A549 (cell line): ENCODE measurements around the gene STK35. TPM values are rescaled to one million over a fixed set of nuclear protein-coding genes. Genes with fewer than 3 reads are reported as not detected.

Source experiments
- ATAC-seq, 2 experiments: fragments of 200-7000 bp in 1 of 2; fragments of >200 bp in 1 of 2; cut with Nextera tagmentation in 1 of 2; cut with Tn5 transposase in 1 of 2; 3 replicates each; pipeline versions ENCODE4 v1.8.0 to v1.9.1; 2018 to 2020; ENCODE audit warnings: mild to moderate bottlenecking in 1 of 2, moderate library complexity in 1 of 2
- CTCF ChIA-PET: fragments of 300-600 bp; sonication (Branson Sonifier 250); formaldehyde crosslinking; extraction: SDS; loops from one replicate; lab custom pipeline; 2021; ENCODE audit warnings: antibody characterized with exemption, inconsistent platforms; lab: Yijun Ruan, JAX
- POLR2A ChIA-PET: fragments of 350-600 bp; formaldehyde crosslinking; extraction: SDS; loops from one replicate; lab custom pipeline; 2021; ENCODE audit warnings: antibody characterized with exemption, inconsistent platforms; lab: Yijun Ruan, JAX
- DNase-seq, 2 experiments: peaks; one replicate each; pipeline versions ENCODE4 v3.0.0 to v3.0.0-alpha.2; 2011 to 2016; ENCODE audit warnings: low read depth in 1 of 2, low spot score in 1 of 2
- FAIRE-seq: peaks from 2 replicates; lab custom pipeline; 2011; peaks lifted over from hg19 to GRCh38; lab: Jason Lieb, UNC
- H3K27ac ChIP-seq, 2 experiments: fragments of >200 bp; sonication (Bioruptor Twin); formaldehyde crosslinking; 3 replicates each; pipeline ENCODE4 v1.5.1; 2016 to 2017
- H3K4me1 ChIP-seq: fragments of >200 bp; sonication (Bioruptor Twin); formaldehyde crosslinking; 3 replicates; pipeline ENCODE4 v1.6.1; 2016
- H3K4me2 ChIP-seq: fragments of >200 bp; sonication (Bioruptor Twin); formaldehyde crosslinking; 3 replicates; pipeline ENCODE4 v1.6.1; 2016
- H3K4me3 ChIP-seq: fragments of >200 bp; sonication (Bioruptor Twin); formaldehyde crosslinking; 3 replicates; pipeline ENCODE4 v1.5.1; 2016
- H3K9me3 ChIP-seq: fragments of >200 bp; sonication (Bioruptor Twin); formaldehyde crosslinking; 3 replicates; pipeline ENCODE4 v1.6.1; 2016
- BHLHE40 ChIP-seq: IDR thresholded peaks from 2 replicates; pipeline ENCODE4 v1.6.1; 2012; ENCODE audit warnings: low read depth, low read length, inconsistent platforms
- CBX2 ChIP-seq: fragments of 200-600 bp; sonication (generic); IDR thresholded peaks from 2 replicates; pipeline ENCODE4 v1.6.1; 2016; ENCODE audit warnings: low read depth, mild to moderate bottlenecking, borderline replicate concordance
- CHD2 ChIP-seq: fragments of 150-350 bp; IDR thresholded peaks from 2 replicates; pipeline ENCODE4 v1.6.1; 2014; ENCODE audit warnings: low read length; ENCODE audit not compliant: partially characterized antibody
- EHF ChIP-seq: fragments of 250-450 bp; sonication (Bioruptor Pico); IDR thresholded peaks from 2 replicates; pipeline ENCODE4 v1.5.0; 2020; ENCODE audit warnings: mild to moderate bottlenecking
- EHMT2 ChIP-seq: fragments of 200-600 bp; sonication (generic); IDR thresholded peaks from 2 replicates; pipeline ENCODE4 v1.6.1; 2016; ENCODE audit warnings: antibody characterized with exemption, low read depth, mild to moderate bottlenecking, moderate library complexity
- ESRRA ChIP-seq: fragments of 150-350 bp; IDR thresholded peaks from 2 replicates; pipeline ENCODE4 v1.6.1; 2014; ENCODE audit warnings: mild to moderate bottlenecking, low read length, borderline replicate concordance
- FOSB ChIP-seq: fragments of 250-450 bp; sonication (Bioruptor Pico); IDR thresholded peaks from 2 replicates; pipeline ENCODE4 v1.5.0; 2020; ENCODE audit warnings: mild to moderate bottlenecking, moderate library complexity
- GATA3 ChIP-seq: IDR thresholded peaks from 2 replicates; pipeline ENCODE4 v1.6.1; 2012; ENCODE audit warnings: borderline replicate concordance
- HEYL ChIP-seq: fragments of 250-450 bp; sonication (Bioruptor Pico); IDR thresholded peaks from 2 replicates; pipeline ENCODE4 v1.8.0; 2021; ENCODE audit warnings: mild to moderate bottlenecking, moderate library complexity
- HOXA7 ChIP-seq: fragments of 250-450 bp; sonication (Bioruptor Pico); IDR thresholded peaks from 2 replicates; pipeline ENCODE4 v1.5.0; 2020; ENCODE audit warnings: mild to moderate bottlenecking, moderate library complexity
- HOXB13 ChIP-seq: fragments of 250-450 bp; sonication (Bioruptor Pico); IDR thresholded peaks from 2 replicates; pipeline ENCODE4 v1.5.0; 2020; ENCODE audit warnings: low read depth, mild to moderate bottlenecking, moderate library complexity
- HOXB5 ChIP-seq: fragments of 250-450 bp; sonication (Bioruptor Pico); IDR thresholded peaks from 2 replicates; pipeline ENCODE4 v1.5.0; 2020; ENCODE audit warnings: mild to moderate bottlenecking, moderate library complexity
- KDM5A ChIP-seq: fragments of 200-600 bp; sonication (generic); IDR thresholded peaks from 2 replicates; pipeline ENCODE4 v1.6.1; 2016; ENCODE audit warnings: antibody characterized with exemption, mild to moderate bottlenecking
- MYC ChIP-seq: IDR thresholded peaks from 2 replicates; pipeline ENCODE4 v1.6.1; 2012; ENCODE audit warnings: mild to moderate bottlenecking, inconsistent platforms, low read length, improper control_type of control experiment, borderline replicate concordance
- NR3C1 ChIP-seq: fragments of >200 bp; sonication (Bioruptor Twin); formaldehyde crosslinking; IDR thresholded peaks from 3 replicates; pipeline ENCODE4 v1.6.1; 2017
- PHF8 ChIP-seq: fragments of 200-600 bp; sonication (generic); IDR thresholded peaks from 2 replicates; pipeline ENCODE4 v1.6.1; 2016; ENCODE audit warnings: low read depth, mild to moderate bottlenecking, antibody characterized with exemption, moderate library complexity, borderline replicate concordance
- POLR2A ChIP-seq: IDR thresholded peaks from 2 replicates; pipeline ENCODE4 v1.6.1; 2012; ENCODE audit warnings: mild to moderate bottlenecking, low read length
- RAD21 ChIP-seq, 2 experiments: fragments of >200 bp in 1 of 2; sonication (Bioruptor Twin) in 1 of 2; formaldehyde crosslinking in 1 of 2; IDR thresholded peaks in 1 of 2; conservative IDR thresholded peaks in 1 of 2; 2 replicates in 1 of 2; 3 replicates in 1 of 2; pipeline ENCODE4 v1.6.1; 2012 to 2018; ENCODE audit warnings: inconsistent platforms in 1 of 2
- RARB ChIP-seq: fragments of 250-450 bp; sonication (Bioruptor Pico); IDR thresholded peaks from 2 replicates; pipeline ENCODE4 v1.8.0; 2021; ENCODE audit warnings: mild to moderate bottlenecking, moderate library complexity
- SMC3 ChIP-seq: fragments of >200 bp; sonication (Bioruptor Twin); formaldehyde crosslinking; IDR thresholded peaks from 3 replicates; pipeline ENCODE4 v1.6.1; 2018; ENCODE audit warnings: inconsistent platforms
- SREBF2 ChIP-seq: fragments of 450-650 bp; IDR thresholded peaks from 2 replicates; pipeline ENCODE4 v1.6.1; 2014; ENCODE audit warnings: mild to moderate bottlenecking, moderate library complexity
- TFCP2L1 ChIP-seq: fragments of 250-450 bp; sonication (Bioruptor Pico); IDR thresholded peaks from 2 replicates; pipeline ENCODE4 v1.5.0; 2021; ENCODE audit warnings: mild to moderate bottlenecking
- TP53 ChIP-seq: fragments of 250-450 bp; sonication (Bioruptor Pico); IDR thresholded peaks from 2 replicates; pipeline ENCODE4 v1.5.0; 2021; ENCODE audit warnings: mild to moderate bottlenecking, moderate library complexity
- ZC3H11A ChIP-seq: fragments of 450-650 bp; IDR thresholded peaks from 2 replicates; pipeline ENCODE4 v1.6.1; 2014; ENCODE audit warnings: antibody characterized with exemption, mild to moderate bottlenecking
- ZFP36 ChIP-seq: fragments of 450-650 bp; IDR thresholded peaks from 2 replicates; pipeline ENCODE4 v1.6.1; 2014; ENCODE audit warnings: borderline replicate concordance; ENCODE audit not compliant: partially characterized antibody
- WGBS: methylation state at CpG from one replicate; pipeline ENCODE4 v1.1.6; 2017; ENCODE audit errors: missing lambda C conversion rate; 5-methylcytosine and 5-hydroxymethylcytosine counted together
- polyA plus RNA-seq, 4 experiments: library from polyadenylated mRNA; depleted of rRNA in 3 of 4; stranded (reverse); fragments of >200 nt; fragmentation: RNase III in 1 of 4; extraction: RNeasy Plus Mini Kit Qiagen cat#74134 plus additional on column Dnase treatment in 1 of 4; gene quantifications; 2 replicates in 3 of 4; 3 replicates in 1 of 4; pipeline ENCODE4 v1.2.3, GENCODE V29; 2011 to 2017
- TF ChIP-seq, protein P1 (sequence below): fragments of >200 bp; sonication (Bioruptor Twin); formaldehyde crosslinking; IDR thresholded peaks from 2 replicates; pipeline ENCODE4 v1.6.1; 2016
- TF ChIP-seq, protein P2 (sequence below): fragments of 450-650 bp; IDR thresholded peaks from 2 replicates; pipeline ENCODE4 v1.6.1; 2014; ENCODE audit warnings: antibody characterized with exemption
- TF ChIP-seq, protein P3 (sequence below): fragments of >200 bp; sonication (Bioruptor Twin); formaldehyde crosslinking; IDR thresholded peaks from 3 replicates; pipeline ENCODE4 v1.5.1; 2016

The STK35 gene
- polyA plus RNA-seq, 2 of the 4 experiments (the other 2 are of a cell fraction) = 9.0 to 10.0 TPM

DNA sequence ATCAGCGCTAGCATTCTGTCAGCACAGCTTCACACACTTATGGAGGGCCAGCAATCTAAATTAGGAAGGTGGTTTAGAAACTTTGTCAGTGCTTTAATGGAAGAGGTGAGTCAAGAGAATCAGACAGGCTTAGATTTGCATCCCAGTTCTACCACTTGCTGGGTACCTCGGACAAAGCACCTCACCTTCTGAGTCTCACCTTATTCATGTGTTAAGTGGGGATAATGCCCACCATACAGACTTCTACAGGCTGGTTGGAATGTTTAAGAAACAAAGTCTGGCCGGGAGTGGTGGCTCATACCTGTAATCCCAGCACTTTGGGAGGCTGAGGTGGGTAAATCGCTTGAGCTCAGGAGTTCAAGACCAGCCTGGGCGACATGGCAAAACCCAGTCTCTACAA lies 12.2 kb upstream of the STK35 start:
- no peak overlapping the region for H3K27ac ChIP-seq
- no peak for DNase-seq
- CTCF ChIA-PET = interaction anchor here (1.2 to 1.9 kb wide), 3 partner anchors 82 to 100 kb away, joined by 3 to 9 read pairs (median 3); no protein-coding TSS in a partner anchor
- TF ChIP-seq, protein P1, sequence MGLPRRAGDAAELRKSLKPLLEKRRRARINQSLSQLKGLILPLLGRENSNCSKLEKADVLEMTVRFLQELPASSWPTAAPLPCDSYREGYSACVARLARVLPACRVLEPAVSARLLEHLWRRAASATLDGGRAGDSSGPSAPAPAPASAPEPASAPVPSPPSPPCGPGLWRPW = no peak
- TF ChIP-seq EHMT2 (no peak), EHF (CRISPR knock-in tag) (no peak), FOSB (CRISPR knock-in tag) (no peak)
- TF ChIP-seq, all 56 proteins: peak for 0
- FAIRE-seq (no peak), ATAC-seq (no peak)
- Histone ChIP-seq H3K4me2 (no peak overlapping the region), H3K9me3 (no peaks in the 10 kb centered on the region), H3K4me3 (no peak overlapping the region), H3K4me1 (no peaks in the 10 kb centered on the region)
- 24% methylated on average over 5 of the region's 5 CpGs for WGBS
- POLR2A ChIA-PET = interaction anchor here (1.0 kb wide), 1 partner anchor 14 kb away, joined by 3 read pairs; no protein-coding TSS in a partner anchor

DNA sequence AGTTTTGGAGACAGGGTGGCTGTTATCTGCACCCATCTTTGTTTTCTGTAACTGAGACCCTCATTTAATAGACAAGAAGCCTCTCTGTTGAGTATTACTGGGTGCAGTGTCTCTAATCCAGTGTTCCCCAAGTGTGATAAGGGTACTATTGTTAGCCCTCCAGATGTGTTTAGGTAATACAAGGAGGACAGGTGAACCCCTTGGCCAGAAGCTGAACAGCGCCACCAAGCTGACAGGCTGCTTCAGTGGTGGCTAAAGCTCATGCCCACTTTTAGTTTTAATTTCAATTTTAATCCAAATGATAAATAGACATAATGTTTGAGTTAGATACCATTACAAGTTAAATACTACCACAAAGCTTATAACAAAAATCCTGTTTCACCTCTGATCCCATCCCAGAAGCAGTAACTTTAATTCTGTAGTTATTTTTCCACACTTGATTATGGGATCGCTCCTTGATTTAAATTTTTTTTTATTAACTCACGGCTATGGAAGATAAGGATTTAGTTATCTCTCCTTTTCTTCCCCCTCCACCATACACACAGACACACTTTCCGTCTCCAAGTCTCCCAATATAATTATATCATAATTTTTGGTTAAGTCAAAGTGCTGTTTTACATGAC lies 8.4 kb upstream of the STK35 start:
- Histone ChIP-seq H3K4me1 (no peaks in the 10 kb centered on the region), H3K27ac (no peak overlapping the region), H3K4me2 (no peak overlapping the region; the same call in 2 of the 3 replicates), H3K4me3 (no peak overlapping the region), H3K9me3 (no peaks in the 10 kb centered on the region)
- no peak for FAIRE-seq
- DNase-seq = peak; percentile 59 to 60
- TF ChIP-seq RARB (CRISPR knock-in tag) = no peak
- no peak for TF ChIP-seq GATA3
- TF ChIP-seq RAD21 (conservative IDR thresholded peaks at IDR 0.05 in 1 of 2, IDR thresholded peaks at IDR 0.05 in 1 of 2) = peak; percentile 66 to 80
- TF ChIP-seq ZFP36 = no peak
- TF ChIP-seq TFCP2L1 (CRISPR knock-in tag) = no peak
- TF ChIP-seq SMC3 = peak; percentile 56; the same call in 2 of the 3 replicates
- no peak for TF ChIP-seq ZC3H11A
- TF ChIP-seq FOSB (CRISPR knock-in tag) = no peak
- no peak for TF ChIP-seq EHF (CRISPR knock-in tag)
- TF ChIP-seq, protein P2, sequence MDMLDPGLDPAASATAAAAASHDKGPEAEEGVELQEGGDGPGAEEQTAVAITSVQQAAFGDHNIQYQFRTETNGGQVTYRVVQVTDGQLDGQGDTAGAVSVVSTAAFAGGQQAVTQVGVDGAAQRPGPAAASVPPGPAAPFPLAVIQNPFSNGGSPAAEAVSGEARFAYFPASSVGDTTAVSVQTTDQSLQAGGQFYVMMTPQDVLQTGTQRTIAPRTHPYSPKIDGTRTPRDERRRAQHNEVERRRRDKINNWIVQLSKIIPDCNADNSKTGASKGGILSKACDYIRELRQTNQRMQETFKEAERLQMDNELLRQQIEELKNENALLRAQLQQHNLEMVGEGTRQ = no peak
- no peak for TF ChIP-seq BHLHE40
- TF ChIP-seq, protein P3, sequence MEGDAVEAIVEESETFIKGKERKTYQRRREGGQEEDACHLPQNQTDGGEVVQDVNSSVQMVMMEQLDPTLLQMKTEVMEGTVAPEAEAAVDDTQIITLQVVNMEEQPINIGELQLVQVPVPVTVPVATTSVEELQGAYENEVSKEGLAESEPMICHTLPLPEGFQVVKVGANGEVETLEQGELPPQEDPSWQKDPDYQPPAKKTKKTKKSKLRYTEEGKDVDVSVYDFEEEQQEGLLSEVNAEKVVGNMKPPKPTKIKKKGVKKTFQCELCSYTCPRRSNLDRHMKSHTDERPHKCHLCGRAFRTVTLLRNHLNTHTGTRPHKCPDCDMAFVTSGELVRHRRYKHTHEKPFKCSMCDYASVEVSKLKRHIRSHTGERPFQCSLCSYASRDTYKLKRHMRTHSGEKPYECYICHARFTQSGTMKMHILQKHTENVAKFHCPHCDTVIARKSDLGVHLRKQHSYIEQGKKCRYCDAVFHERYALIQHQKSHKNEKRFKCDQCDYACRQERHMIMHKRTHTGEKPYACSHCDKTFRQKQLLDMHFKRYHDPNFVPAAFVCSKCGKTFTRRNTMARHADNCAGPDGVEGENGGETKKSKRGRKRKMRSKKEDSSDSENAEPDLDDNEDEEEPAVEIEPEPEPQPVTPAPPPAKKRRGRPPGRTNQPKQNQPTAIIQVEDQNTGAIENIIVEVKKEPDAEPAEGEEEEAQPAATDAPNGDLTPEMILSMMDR = peak; percentile 68
- TF ChIP-seq ESRRA = no peak
- no peak for TF ChIP-seq PHF8
- CTCF ChIA-PET = interaction anchor here (0.6 to 3.5 kb wide), 33 partner anchors 10 to 329 kb away, joined by 3 to 18 read pairs (median 4); partner anchors contain the start of genes PDYN and STK35
- peak; percentile 66 to 85; a peak in 4 of 6 replicates for ATAC-seq
- POLR2A ChIA-PET = interaction anchor here (2.7 kb wide), 1 partner anchor 9 kb away, joined by 19 read pairs; no protein-coding TSS in a partner anchor
- WGBS = 23% methylated on average over 4 of the region's 4 CpGs

DNA sequence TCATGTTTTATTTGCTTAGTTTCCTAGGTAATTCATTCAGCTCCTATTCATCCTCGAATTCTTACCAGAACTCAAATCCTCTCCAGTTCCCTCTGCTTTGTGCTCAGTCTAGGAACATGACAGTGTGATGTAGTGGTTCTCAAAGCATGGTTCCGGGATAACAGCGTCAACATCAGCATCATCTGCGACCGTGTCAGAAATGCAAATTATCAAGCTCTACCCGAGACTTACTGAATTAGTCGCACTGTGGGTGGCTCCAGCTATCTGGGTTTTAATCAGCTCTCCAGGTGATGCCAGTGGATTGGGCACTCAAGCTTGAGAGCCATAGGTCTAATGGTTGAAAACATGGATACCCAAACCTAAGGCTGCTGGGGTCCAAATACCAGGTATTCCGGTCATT lies 7.7 kb upstream of the STK35 start:
- Histone ChIP-seq H3K4me1 (no peaks in the 10 kb centered on the region), H3K4me3 (no peak overlapping the region), H3K4me2 (no peak overlapping the region), H3K27ac (no peak overlapping the region), H3K9me3 (no peaks in the 10 kb centered on the region)
- ChIA-PET POLR2A (interaction anchor here (2.7 kb wide), 1 partner anchor 9 kb away, joined by 19 read pairs; no protein-coding TSS in a partner anchor), CTCF (interaction anchor here (0.6 to 3.5 kb wide), 29 partner anchors 9 to 330 kb away, joined by 3 to 18 read pairs (median 5); partner anchors contain the start of genes PDYN and STK35)
- no peak for DNase-seq
- 26% methylated on average over 8 of the region's 8 CpGs for WGBS
- no peak for FAIRE-seq
- peak in 1 of 2 experiments; percentile 22; a peak in 3 of 6 replicates for ATAC-seq
- TF ChIP-seq SREBF2 (no peak), EHF (CRISPR knock-in tag) (no peak), CBX2 (no peak), HEYL (CRISPR knock-in tag) (no peak), KDM5A (no peak), TP53 (CRISPR knock-in tag) (no peak), ZC3H11A (no peak), HOXB5 (CRISPR knock-in tag) (no peak), NR3C1 (no peak), POLR2A (no peak), EHMT2 (no peak), HOXA7 (CRISPR knock-in tag) (no peak), HOXB13 (CRISPR knock-in tag) (no peak), MYC (no peak), ZFP36 (no peak), CHD2 (no peak)
- TF ChIP-seq, protein P1 = no peak
